ENCODE measurements around the gene MAN1A1. TPM values are rescaled to one million over a fixed set of nuclear protein-coding genes. Genes with fewer than 3 reads are reported as not detected.

MAN1A1 gene
- total RNA-seq, 4 donors from 2014 or later: 19.0 to 34.8 (median 21.1) TPM

DNA sequence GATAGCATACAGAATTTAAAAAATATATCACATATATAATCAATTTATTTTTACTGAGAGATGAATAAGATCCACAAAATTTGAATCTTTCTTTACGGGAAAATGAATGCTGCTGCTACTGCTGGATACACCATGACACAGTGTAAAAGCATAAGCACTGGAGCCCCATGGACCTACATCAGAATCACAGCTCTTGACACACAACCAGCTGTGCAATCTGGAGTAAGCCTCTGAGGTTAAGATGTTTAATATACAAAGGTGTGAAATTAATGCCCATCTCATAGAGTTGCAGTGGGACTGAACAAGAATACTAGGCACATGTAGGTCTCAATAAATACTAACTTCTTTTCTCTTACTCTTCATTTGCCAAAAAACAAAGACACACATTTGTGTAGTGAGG lies 48.1 kb downstream of the MAN1A1 start:
- Histone ChIP-seq H3K27ac (no peak overlapping the region), H3K4me1 (no peaks in the 10 kb centered on the region), H3K9me3 (no peaks in the 10 kb centered on the region), H3K36me3 (no peaks in the 10 kb centered on the region), H3K27me3 (no peaks in the 10 kb centered on the region), H3K4me3 (no peak overlapping the region)
- intact Hi-C loops (cut with DNase I; ENCODE audit: low total_unique reads): no loop called here
- TF ChIP-seq, protein P1, sequence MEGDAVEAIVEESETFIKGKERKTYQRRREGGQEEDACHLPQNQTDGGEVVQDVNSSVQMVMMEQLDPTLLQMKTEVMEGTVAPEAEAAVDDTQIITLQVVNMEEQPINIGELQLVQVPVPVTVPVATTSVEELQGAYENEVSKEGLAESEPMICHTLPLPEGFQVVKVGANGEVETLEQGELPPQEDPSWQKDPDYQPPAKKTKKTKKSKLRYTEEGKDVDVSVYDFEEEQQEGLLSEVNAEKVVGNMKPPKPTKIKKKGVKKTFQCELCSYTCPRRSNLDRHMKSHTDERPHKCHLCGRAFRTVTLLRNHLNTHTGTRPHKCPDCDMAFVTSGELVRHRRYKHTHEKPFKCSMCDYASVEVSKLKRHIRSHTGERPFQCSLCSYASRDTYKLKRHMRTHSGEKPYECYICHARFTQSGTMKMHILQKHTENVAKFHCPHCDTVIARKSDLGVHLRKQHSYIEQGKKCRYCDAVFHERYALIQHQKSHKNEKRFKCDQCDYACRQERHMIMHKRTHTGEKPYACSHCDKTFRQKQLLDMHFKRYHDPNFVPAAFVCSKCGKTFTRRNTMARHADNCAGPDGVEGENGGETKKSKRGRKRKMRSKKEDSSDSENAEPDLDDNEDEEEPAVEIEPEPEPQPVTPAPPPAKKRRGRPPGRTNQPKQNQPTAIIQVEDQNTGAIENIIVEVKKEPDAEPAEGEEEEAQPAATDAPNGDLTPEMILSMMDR (IDR thresholded peaks at IDR 0.05 in 4 of 5, conservative IDR thresholded peaks at IDR 0.05 in 1 of 5): no peak
- TF ChIP-seq POLR2A (IDR thresholded peaks at IDR 0.05): no peak
- in situ Hi-C loops (cut with MboI; ENCODE audit: low sequenced_read_pairs in 4 of 4): no loop called here
- no peak for ATAC-seq
- DNase-seq: no peak

DNA sequence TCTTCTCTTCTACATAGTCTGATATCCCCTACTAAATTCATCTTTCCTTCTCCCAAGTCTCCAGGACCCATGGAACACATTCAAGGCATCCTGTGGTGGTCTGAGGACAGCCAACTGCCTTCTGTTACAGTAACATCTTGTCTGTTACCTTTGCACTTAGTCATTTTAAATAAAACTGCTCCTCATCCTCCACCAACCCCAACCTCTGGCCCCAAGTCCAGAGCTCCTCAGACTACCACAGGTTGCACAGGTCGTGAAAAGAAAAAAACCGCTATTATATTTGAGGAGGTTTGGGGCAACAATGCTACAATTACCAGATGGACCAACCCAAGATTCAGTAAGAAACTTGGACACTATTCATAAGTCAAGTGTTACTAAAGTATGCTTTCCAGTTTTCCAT lies 49.9 kb downstream of the MAN1A1 start:
- Histone ChIP-seq H3K4me3 (no peak overlapping the region), H3K9me3 (no peaks in the 10 kb centered on the region), H3K36me3 (no peaks in the 10 kb centered on the region), H3K27ac (no peak overlapping the region), H3K4me1 (no peaks in the 10 kb centered on the region), H3K27me3 (no peaks in the 10 kb centered on the region)
- intact Hi-C loops (cut with DNase I; ENCODE audit: low total_unique reads) (no loop called here), in situ Hi-C loops (cut with MboI; ENCODE audit: low sequenced_read_pairs in 4 of 4) (no loop called here)
- TF ChIP-seq POLR2A (IDR thresholded peaks at IDR 0.05): no peak
- TF ChIP-seq, protein P1 (IDR thresholded peaks at IDR 0.05 in 4 of 5, conservative IDR thresholded peaks at IDR 0.05 in 1 of 5): no peak
- DNase-seq (no peak), ATAC-seq (no peak)

DNA sequence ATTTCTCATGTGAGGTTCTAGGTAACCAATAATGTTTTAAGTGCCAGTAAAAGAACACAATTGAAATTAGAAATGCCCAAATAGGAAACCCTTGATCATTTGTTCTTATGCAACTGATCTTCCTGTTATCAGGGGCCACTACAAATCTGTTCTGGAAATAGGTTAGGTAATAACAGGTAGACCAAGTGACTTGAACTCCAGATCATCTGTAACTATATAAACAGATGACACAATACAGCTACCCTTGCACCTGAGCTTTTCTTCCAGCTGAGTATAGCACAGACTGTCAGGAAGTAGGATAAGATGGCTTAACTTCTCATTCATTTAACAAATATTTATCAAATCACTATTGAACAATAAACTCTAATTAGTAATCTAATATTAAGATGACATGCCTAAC lies 52.5 kb downstream of the MAN1A1 start:
- no peak overlapping the region for H3K27ac ChIP-seq
- no peaks in the 10 kb centered on the region for H3K36me3 ChIP-seq
- H3K27me3 ChIP-seq: no peaks in the 10 kb centered on the region
- intact Hi-C loops (cut with DNase I; ENCODE audit: low total_unique reads) (no loop called here), in situ Hi-C loops (cut with MboI; ENCODE audit: low sequenced_read_pairs in 4 of 4) (no loop called here)
- H3K4me1 ChIP-seq: no peaks in the 10 kb centered on the region
- DNase-seq: no peak
- ATAC-seq: no peak
- H3K9me3 ChIP-seq: no peaks in the 10 kb centered on the region
- TF ChIP-seq, protein P1 (IDR thresholded peaks at IDR 0.05 in 4 of 5, conservative IDR thresholded peaks at IDR 0.05 in 1 of 5): no peak
- TF ChIP-seq POLR2A (IDR thresholded peaks at IDR 0.05): no peak
- no peak overlapping the region for H3K4me3 ChIP-seq

DNA sequence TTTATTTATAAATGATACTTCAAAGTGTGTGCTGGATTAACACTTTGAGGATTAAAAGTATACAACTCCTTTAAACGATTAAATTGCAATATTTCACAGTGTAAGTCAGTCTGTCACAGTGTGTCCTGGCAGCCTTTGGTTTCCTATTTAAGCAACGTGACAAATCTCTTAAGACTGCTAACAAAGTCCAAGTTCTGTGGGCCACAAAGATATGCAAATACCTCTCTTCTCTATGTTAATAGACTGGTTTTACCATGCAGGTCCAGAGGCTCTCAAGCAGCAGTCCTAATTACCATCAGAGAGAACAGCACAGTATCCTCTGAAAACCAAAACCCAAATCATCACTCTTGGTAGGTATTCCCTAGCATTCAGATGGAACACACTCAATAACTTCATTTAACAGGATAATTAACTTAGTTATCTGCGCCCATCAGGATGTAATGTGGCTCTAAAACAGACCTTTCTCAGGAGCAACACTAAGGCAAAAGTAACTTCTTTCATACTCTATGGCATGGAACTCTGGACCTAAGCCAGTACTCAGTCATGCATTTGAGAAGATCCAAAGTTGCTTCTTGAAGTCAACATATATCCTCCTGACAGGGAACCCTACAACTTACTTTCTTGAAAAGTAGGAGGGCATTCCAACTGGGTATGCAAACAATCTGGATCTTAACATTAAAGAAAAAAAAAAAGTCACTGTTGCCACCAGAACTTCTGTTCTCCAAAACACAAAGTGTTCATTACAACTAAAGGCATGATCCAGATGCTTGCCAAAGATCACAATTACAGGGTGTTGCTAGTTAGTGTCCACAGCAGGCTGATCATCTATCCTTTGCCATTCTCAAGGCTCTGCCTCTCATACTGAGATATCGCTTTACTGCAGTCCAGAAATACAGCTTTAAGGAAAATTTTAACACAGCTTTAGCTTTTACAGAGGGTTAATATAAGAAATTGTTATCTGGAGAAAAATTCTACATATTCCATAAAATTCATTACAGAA lies 53.2 kb downstream of the MAN1A1 start:
- Histone ChIP-seq H3K9me3 (no peaks in the 10 kb centered on the region), H3K4me3 (no peak overlapping the region), H3K27ac (no peak overlapping the region), H3K36me3 (no peaks in the 10 kb centered on the region), H3K4me1 (no peaks in the 10 kb centered on the region), H3K27me3 (no peaks in the 10 kb centered on the region)
- DNase-seq: no peak
- in situ Hi-C loops (cut with MboI; ENCODE audit: low sequenced_read_pairs in 4 of 4): no loop called here
- ATAC-seq: no peak
- no peak for TF ChIP-seq POLR2A (IDR thresholded peaks at IDR 0.05)
- TF ChIP-seq, protein P1 (IDR thresholded peaks at IDR 0.05 in 4 of 5, conservative IDR thresholded peaks at IDR 0.05 in 1 of 5): no peak
- intact Hi-C loops (cut with DNase I; ENCODE audit: low total_unique reads): no loop called here

Data from gastrocnemius medialis (tissue), 4 donors.